ENCODE data around the gene TPM4. TPM values are rescaled to one million over a fixed set of nuclear protein-coding genes. Genes with fewer than 3 reads are reported as not detected.
"Not testable (repeated sequence)": the region's sequence is repeated elsewhere in the genome, so short reads cannot be mapped to it uniquely, and the experiment has no call there.

Gene TPM4
- total RNA-seq, 1 experiment from 2014 or later = 509 TPM

- DNase-seq (ENCODE audit: low read depth) = no peak
Observed at GRCh38 chr19:16095071-16095571, 18.8 kb downstream of the TPM4 start.

- DNase-seq (ENCODE audit: low read depth) = no peak
Observed at GRCh38 chr19:16096280-16096855, 20.1 kb downstream of the TPM4 start.

GRCh38 chr19:16098416-16098768, 22.1 kb downstream of the TPM4 start:
- DNase-seq (ENCODE audit: low read depth) = no peak

GRCh38 chr19:16098821-16099220, 22.5 kb downstream of the TPM4 start:
- no peak for DNase-seq (ENCODE audit: low read depth)

GRCh38 chr19:16099314-16099965, 23.1 kb downstream of the TPM4 start:
- DNase-seq (ENCODE audit: low read depth) = not testable (repeated sequence)

GRCh38 chr19:16100524-16100923, 24.2 kb downstream of the TPM4 start:
- DNase-seq (ENCODE audit: low read depth) = no peak

GRCh38 chr19:16104722-16105121, 28.4 kb downstream of the TPM4 start:
- no peak for DNase-seq (ENCODE audit: low read depth)

GRCh38 chr19:16106121-16106520, 29.8 kb downstream of the TPM4 start:
- DNase-seq (ENCODE audit: low read depth) = no peak

GRCh38 chr19:16111160-16111908, 35.0 kb downstream of the TPM4 start, which contains the start of gene RAB8A:
TSS of gene RAB8A (plus strand) at chr19:16111889. CDS start at chr19:16111902, 13 bp downstream.
- DNase-seq (ENCODE audit: low read depth) = peak; percentile 99

GRCh38 chr19:16111909-16112752, 35.8 kb downstream of the TPM4 start:
- no peak for DNase-seq (ENCODE audit: low read depth)

- no peak for DNase-seq (ENCODE audit: low read depth)
Observed at GRCh38 chr19:16112778-16113177, 36.5 kb downstream of the TPM4 start.

GRCh38 chr19:16113727-16114126, 37.4 kb downstream of the TPM4 start:
- DNase-seq (ENCODE audit: low read depth) = no peak

- DNase-seq (ENCODE audit: low read depth) = no peak
Observed at GRCh38 chr19:16115301-16116039, 39.2 kb downstream of the TPM4 start.

- DNase-seq (ENCODE audit: low read depth) = no peak
Observed at GRCh38 chr19:16116067-16116466, 39.8 kb downstream of the TPM4 start.

GRCh38 chr19:16117594-16118033, 41.3 kb downstream of the TPM4 start:
- DNase-seq (ENCODE audit: low read depth) = no peak

- DNase-seq (ENCODE audit: low read depth) = no peak
Observed at GRCh38 chr19:16118489-16119033, 42.3 kb downstream of the TPM4 start.

- DNase-seq (ENCODE audit: low read depth) = not testable (repeated sequence)
Observed at GRCh38 chr19:16119075-16119857, 43.0 kb downstream of the TPM4 start.

GRCh38 chr19:16121141-16121540, 44.8 kb downstream of the TPM4 start:
- no peak for DNase-seq (ENCODE audit: low read depth)

GRCh38 chr19:16121967-16122366, 45.7 kb downstream of the TPM4 start:
- DNase-seq (ENCODE audit: low read depth) = no peak

- no peak for DNase-seq (ENCODE audit: low read depth)
Observed at GRCh38 chr19:16124953-16125352, 48.7 kb downstream of the TPM4 start.
